Measurements from ENCODE around the gene FBH1.
"Not testable (repeated sequence)": the region's sequence is repeated elsewhere in the genome, so short reads cannot be mapped to it uniquely, and the experiment has no call there.

Gene FBH1

DNA sequence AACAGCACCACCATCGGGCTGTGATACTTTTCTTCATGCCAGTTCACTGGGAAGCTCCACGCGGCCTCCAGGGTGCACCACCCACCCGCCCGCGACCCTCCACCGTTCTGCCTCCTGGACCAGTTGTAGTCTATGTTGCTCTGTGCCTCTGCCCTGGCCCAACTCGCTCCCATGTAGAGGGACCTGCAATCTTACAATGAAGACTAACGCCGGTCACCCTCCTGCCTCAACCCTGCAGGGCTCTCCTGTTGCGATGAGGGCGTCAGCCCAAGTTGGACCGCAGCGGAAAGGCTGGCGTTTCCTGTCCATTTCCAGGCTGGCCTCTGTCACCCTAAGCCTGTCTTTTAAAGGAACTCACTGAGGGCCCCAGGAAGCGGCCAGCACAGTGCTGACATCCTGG lies 52.4 kb downstream of the FBH1 start:
- no peak for DNase-seq

DNA sequence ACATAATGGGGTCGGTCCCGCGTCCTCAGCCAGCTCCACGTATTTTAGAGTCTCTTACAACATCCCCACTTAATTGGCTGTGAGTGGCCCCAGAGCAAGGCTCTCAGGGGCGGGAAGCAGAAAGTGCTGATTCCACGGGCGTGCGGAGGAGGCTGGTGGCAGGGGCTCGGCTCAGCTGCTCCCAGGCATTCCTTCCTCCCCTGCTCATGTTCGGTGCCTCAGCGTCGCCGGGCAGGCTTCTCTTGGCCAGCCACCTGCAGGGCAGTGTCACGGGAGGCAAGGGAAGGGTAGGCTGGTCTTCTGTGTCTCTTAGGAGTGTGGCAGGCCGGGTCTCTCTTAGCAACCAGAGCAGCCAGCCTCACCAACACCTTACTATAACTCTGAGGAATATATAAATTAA lies 53.5 kb downstream of the FBH1 start:
- DNase-seq = no peak

DNA sequence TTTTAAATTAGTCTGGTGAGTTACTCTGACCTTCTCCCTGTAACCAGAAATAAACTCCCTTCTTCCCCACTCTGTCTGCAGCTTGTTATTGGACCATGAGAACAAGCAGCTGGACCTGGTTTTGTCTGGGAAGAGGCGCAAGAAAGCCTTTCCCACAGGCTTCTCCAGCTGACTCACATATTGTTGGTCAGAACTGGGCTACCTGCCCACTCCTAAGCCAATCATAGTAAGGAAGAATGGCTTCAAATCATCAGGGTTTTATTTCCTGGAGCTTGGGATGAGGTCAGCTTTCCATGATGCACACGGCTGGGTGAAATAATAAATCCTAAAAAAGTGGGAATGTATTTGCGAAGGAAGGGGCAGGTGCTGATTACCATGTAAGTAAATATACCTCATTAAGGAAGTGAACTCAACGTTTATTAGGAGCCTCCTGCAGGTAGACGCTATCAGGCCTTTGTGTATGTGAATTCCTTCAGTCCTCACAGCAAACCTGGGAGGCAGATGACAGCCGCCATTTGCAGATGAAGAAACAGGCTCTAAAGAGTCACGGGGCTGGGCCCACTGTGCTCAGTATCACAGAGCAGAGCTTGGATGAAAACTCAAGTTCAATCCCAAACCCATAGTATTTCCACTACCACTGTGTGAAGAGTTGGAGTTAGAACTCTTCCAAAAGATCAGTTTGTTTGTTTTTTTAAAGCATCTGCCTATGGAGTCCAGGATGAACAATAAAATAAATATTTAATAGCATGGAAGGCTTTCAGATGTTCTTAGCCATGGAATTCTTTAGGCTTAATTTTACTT lies 54.5 kb downstream of the FBH1 start:
- no peak for DNase-seq

DNA sequence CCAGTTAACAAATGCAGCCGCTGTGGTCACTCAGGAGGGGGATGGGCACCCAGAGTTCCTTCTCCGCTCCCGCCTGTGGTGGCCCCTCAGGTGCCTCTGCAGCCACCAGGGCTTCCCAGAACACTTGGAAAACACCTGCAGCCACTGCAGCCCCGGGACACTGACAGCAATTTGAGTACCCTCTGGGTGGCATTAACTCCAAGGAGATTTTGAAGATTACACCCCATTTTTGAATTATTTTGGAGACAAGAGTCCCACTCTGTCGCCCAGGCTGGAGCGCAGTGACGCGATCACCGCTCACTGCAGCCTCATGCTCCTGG lies 55.1 kb downstream of the FBH1 start:
- DNase-seq = no peak

DNA sequence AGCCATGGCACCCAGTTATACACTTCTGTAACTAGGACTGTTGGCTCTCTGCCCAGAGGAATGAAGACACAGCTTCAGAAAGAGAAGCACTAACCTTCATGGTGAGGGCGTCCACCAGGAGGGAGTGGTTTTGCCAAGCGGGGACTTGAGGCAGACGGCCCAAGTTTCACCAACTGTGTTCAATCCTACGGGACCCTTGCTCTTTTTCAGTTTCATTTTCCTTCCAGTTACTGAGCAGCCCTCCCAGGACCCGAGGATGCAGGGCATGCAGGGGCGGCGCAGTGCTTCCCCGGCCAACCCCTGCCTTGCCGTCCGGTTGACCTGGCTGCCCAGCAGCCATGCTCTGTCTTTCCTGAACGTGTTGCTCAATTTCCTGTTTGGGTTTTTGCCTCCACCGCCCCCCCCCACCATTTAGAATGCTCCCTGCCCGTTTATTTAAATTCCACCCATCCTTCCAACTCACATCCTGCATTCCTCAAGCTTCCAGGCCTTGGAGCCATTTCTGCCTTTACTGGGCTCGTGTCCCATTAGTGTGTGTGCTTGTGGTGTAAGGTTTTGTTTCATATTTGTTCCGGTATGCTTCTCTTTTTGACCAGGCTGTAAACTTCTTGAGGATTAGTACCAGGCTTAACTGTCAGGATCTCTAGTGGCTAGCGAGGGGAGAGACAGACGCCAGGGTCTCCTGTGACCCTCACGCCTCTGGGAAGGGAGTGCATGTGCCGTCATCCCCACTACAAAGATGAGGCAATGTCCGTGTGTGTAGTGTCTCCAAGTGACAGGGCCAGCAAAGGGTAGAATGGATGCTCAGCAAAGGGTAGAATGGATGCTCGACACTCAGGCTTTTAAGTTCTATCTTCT lies 55.7 kb downstream of the FBH1 start:
- no peak for DNase-seq

DNA sequence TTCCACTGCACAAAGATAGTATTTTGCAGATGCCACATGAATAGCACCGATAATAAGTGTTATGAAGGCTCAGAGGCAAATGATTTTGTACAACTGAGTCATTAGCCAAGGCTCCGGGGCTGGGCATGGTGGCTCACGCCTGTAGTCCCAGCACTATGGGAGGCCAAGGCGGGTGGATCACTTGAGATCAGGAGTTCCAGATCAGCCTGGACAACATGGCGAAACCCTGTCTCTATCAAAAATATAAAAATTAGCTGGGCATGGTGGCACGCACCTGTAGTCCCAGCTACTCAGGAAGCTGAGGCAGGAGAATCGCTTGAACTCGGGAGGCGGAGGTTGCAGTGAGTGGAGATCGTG lies 56.4 kb downstream of the FBH1 start:
- DNase-seq = not testable (repeated sequence)

DNA sequence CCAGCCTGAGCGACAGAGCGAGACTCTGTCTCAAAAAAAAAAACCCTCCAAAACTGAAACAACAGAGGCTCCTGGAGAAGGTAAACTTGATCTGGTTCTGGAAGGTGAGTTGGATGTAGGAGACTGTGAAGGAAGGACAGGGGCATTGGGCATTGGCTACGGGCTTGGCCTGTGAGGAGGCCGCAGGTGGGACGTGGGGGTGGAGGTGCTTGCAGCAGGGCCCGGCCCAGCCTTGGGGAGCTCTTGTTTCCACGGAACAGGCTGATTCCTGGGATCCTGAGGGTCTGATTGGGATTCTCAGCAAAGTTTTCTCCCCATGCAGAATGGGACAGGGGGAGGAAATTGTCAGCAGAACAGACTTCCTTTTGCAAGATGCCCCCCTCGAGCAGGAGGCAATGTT lies 56.7 kb downstream of the FBH1 start:
- DNase-seq = no peak

DNA sequence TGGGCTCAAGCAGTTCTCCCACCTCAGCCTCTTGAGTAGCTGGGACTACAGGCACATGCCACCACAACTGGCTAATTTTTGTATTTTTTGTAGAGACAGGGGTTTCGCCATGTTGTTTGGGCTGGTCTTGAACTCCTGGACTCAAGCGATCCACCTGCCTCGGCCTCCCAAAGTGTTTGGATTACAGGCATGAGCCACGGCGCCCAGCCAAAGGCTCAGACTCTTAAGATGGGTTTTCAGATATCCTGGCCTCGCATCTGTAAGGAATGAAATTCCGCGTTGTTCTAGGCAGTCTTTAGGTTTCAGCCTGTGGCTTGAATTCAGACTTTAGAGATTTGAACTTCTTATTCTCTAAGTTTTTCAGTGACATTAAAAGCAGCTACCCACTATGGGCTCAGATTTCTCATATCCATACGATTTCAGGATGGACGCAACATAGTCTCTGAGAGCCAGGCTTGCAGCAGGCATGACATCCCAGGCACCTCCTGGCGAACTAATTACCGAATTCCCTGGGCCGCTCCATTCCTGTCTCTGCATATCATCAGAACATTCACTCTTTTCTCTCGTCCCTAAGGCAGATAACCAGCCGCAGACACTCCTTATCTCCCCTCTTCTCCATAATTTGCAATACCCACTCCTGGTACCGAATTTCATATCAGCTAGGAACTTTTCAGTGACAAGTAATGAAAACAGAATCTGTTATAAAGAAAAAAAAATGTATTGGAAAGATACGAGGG lies 57.6 kb downstream of the FBH1 start:
- DNase-seq = no peak

DNA sequence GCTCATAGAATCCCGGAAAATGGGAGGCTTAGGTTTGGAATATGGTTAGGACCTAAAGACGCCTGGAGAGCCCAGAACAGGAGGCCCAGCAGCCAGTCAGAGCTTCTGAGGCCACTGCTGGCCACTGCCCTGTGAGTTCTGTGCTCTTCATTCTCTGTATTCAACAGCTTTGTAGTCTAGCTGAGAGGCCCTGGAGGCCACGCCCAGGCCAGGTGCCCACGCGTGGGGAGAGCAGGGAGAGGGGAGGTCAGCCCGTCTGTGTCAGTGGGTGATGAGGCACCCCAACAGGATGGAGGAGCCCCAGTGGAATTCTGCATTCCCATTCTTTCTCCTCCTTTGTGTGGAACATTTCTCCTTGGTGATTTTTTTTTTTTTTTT lies 58.2 kb downstream of the FBH1 start:
- DNase-seq = no peak

DNA sequence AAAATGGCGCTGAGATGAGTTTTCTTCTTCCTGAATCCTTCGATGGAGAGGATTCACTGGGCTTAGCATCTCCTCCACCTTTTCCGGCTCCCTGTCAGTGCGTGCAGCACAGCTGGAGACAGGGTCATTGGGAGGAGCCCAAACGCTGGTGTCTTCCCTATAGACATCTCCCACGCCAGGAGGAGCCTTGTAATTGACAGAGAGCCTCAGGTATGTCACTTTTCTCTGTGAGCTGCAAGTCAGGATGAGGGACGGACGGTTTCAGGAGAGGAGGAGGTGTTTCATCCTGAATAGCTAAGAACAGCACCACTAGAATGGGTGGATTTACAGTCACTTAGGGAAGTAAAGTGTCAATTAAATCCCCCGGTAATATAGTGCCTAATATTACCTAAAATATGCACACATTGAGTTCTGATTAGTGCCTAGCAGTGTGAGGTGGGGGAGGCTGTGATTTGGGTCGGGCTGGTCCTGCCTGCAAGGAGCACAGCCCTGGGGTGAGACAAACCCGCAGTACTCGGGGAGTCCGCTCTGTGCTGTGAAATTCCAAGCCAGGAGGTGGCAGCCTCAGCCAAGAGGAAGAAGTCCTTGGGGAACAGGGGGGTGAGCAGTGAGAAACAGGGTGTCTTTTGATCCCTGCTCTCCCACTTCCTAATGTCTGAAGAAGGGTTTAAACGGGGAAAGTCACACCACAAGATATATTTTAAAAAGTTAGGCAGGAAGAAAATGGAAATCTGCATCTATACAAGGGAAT lies 59.1 kb downstream of the FBH1 start:
- no peak for DNase-seq

DNA sequence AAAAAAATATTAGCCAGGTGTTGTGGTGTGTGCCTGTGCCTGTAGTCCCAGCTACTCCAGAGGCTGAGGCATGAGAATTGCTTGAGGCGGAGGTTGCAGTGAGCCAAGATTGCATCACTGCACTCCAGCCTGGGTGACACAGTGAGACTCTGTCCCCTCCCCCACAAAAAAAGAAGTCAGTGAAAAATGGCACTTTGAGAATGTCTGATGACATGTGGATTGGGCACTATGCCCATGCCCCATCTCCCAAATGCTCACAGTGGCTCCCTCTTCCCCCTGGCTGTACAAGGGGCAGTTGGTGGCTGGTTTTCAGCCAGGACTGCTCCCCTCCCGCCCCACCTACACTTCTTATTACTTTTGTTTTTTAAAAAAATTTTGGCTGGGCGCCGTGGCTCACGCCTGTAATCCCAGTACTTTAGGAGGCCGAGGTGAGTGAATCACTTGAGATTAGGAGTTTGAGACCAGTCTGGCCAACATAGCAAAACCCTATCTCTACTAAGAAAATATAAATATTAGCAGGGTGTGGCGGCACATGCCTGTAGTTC lies 61.2 kb downstream of the FBH1 start:
- DNase-seq = no peak

DNA sequence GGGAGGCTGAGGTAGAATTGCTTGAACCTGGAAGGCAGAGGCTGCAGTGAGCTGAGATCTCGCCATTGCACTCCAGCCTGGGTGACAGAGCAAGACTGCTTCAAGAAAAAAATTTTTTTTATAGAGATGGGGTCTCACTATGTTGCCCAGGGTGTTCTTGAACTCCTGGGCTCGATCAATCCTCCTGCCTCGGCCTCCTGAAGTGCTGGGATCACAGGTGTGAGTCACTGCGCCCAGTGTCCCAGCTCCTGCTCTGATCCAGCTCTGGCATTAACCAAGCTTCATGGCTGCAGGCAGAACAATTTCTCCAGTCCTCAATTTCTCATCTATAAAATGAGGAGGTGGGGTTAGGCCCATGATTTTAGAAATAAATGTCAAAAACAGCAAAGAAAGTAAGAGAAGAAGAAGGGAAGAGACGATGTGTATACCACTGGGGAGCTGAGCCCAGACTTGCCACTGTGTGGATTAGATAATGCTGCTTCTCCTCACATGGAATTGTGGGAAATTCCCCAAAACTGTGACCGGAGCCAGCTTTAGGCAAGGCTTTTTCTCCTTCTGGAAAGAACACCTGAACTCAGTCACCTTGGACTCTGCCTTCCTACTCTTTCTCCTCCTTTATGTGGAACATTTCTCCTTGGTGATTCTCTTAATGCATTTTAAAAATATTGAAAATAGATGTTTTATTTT lies 61.8 kb downstream of the FBH1 start:
- no peak for DNase-seq

DNA sequence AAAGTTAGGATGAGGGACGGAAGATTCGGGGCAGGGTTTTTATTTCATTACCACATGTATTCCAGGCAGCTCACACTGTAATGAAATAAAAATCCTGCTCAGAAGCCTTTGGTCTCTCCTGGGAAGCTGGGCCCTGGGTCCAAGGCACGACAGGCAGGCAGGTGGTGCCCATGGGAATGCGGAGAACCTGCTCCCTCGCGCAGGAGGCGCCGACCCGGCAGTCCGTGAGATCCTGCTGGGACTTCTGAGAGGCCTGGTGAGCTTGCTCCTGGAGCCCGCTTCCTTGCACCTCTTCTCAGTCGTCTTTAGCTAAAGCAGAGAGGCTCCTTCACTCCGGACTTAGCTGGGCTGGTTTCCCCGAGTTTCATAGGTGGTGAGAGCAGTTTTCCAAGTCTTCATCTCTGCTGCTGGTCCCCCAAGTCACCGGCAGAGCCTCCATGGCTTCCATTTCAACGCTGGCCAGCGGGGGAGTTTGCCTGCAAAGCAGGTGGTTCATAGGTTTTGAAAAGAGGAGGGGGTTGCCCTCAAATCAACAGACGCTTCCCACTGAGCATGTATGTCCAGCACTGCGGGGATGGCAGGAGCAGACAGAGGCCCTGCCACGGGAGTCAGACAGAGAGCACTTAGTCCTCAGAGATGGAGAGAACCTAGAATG lies 62.8 kb downstream of the FBH1 start:
- DNase-seq = no peak

DNA sequence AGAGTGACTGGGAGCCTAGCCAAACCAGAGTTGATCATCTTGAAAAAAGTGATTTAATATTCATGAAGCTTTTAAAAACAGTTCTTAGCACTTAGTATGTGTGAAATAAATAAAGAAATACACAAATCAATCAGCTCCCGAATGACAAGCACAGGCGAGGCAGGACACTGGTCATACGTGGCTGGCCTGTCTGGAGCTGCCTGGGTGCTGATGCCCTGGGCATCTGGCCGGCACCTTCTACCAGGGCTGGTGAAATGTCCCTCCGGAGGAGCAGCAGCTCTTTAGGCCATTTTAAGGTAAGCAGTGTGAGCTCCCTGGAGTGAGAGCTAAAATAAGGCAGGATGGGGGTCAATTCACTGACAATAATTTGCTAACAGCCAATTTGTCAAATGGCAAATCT lies 63.6 kb downstream of the FBH1 start:
- DNase-seq = no peak

DNA sequence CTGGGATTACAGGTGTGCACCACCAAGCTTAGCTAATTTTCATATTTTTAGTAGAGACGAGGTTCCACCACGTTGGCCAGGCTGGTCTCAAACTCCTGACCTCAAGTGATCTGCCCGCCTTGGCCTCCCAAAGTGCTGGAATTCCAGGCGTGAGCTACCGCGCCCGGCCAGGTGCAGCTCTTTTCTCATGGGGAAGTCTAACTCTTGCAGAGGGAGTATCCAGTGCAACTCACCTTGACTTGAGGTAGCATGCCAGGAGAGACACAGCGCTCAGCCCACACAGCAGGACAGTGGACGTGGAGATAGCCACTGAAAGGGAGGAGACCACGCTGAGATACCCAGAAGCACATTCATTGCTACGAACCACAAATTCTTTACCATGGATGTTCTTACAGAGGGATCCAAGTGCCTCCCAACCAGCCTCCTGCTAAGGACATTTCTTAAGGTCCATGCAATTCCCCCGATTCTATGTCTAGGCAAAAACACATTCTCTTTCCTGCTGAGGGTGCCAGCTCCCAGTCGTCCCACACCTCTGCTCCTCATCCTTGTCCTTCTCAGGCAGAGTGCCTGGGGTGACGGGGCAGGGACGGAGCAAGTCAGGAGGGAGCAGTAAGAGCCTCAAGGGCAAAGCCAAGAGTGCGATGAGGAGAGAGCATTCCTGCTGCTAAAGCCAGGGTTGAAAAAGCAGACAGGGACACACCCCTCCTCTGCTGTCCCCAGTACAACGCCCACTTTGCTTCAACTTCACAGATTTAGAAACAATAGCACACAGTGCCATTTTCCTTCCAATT lies 66.3 kb downstream of the FBH1 start:
- DNase-seq = no peak

DNA sequence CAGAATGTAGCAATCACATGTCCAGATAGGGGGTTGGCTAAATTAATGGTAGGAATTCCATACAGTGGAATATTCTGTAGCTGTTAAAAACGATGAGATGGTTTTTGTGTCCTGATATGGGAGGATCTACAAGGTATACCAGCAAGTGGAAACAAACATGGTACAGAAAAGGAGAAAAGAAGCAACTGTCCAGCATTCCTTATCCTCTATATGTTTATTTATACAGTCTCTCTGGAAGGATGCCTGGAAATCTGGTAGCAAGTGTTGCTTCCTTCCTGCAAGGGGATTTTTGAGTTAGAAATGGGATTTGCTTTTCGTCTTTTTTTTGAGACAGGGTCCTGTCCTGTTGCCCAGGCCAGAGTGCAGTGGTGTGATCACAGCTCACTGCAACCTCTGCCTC lies 68.0 kb downstream of the FBH1 start:
- DNase-seq = no peak

DNA sequence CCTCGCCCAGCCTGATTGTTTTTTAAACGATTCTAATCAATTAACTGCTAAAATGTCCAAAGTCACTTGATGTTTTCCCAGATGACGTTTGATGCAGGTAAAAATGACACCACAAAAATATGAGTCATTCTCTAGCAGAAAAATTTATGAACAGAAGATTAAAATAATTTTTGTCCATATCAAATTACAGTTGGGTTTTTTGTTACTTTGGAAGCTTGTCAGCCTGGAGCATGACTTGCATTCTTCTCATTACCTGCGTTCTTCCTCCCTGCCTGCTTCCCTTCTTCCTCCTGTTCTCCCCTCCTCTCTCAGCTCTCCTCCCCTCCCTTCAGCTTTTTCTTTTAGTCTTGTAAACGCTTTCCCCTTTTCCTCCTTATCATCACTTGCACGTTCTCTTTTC lies 68.6 kb downstream of the FBH1 start:
- no peak for DNase-seq

DNA sequence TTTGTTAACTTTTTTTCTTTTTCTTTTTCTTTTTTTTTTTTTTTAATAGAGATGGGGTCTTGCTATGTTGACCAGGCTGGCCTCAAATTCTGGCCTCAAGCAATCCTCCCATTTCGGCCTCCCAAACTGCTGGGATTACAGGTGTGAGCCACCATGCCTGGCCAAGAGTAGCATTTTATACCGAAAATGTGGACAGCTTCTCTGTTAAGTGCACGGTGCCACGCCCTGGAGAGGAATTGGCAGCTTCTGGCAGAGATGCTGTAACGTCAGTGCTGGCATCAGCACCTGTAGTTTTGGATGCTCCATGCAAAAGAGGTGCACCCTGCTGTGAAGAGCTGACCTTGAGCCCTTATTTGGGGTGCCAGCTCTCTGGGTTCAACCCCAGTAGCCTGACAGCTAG lies 69.1 kb downstream of the FBH1 start:
- DNase-seq = no peak

DNA sequence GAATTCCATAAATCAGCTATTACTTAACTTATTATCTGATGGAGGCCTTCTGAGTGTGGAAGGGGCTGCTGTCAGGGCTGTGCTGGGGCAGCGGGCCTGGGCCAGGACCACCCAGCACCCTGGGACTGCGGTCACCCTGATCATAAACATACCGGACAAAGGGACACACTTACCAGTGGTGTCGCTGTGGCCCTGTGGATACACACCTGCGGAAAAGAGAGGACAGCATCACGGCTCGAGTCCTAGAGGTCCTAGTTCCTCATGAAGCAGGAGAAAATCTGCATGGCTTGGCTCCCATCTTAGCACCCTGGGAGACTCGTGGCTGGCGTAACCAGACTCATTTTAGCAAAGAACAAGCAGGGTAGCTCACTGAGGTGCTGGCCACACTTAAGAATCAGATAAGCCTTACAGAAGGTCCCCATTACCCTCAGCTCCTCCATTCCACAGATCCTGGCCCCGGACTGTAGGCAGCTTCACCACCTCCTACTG lies 69.6 kb downstream of the FBH1 start:
- DNase-seq = no peak

DNA sequence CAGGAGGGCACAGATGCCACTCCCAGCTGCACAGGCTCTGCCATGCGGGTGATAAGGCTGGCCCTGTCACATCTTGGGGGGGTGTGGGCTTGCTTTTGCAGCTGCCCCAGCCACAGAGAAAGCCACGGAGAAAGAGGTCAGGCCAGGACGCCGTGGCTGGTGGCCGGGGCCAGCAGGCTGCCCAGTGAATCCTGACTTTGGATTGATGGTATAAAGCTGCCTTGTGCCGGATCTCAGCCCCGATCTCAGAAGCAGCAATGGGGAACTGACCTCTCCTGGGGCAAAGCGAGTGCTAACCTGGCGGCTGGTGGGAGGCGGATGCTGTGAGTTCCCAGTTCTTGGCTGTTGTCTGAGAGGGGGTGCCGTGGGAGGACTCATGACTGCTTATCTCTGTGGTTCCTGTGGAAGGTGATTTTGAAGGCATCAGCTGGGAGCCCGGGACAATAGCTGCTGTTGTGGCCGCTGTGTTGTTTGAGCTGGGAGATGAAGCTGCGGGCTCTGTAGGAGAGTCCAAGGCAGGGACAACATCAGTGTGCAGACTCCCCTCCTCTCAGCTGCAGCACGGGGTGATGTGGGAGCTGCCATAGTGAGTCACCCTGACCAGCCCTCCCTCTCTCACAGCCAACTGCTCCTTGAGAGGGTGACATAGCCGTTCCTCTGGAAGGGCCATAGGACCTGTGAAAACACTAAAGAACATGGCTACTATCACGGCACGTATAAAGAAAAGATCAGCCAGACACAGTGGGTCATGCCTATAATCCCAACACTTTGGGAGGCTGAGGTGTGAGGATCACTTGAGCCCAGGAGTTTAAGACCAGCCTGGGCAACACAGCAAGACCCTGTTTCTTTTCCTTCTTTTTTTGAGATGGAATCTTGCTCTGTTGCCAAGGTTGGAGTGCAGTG lies 70.3 kb downstream of the FBH1 start:
- no peak for DNase-seq

Measured in NCI-H2171 (cell line).